HG03565 (cell line): ENCODE measurements around the gene ATP6V0D1.
"Not testable (repeated sequence)": the region's sequence is repeated elsewhere in the genome, so short reads cannot be mapped to it uniquely, and the experiment has no call there.

Experiments used
- ATAC-seq: cut with Tn5 transposase; IDR thresholded peaks from one replicate; pipeline ENCODE4 v1.9.1; 2021; ENCODE audit warnings: mild to moderate bottlenecking, moderate library complexity; ENCODE audit not compliant: unreplicated experiment

Gene ATP6V0D1

GRCh38 chr16:67429799-67430503, 51.0 kb downstream of the ATP6V0D1 start:
- no peak for ATAC-seq

- no peak for ATAC-seq
Measured at GRCh38 chr16:67429053-67429798, 51.7 kb downstream of the ATP6V0D1 start.

GRCh38 chr16:67428146-67428731, 52.7 kb downstream of the ATP6V0D1 start:
- no peak for ATAC-seq

GRCh38 chr16:67426950-67427349, 54.0 kb downstream of the ATP6V0D1 start:
- no peak for ATAC-seq

GRCh38 chr16:67426022-67426421, 54.9 kb downstream of the ATP6V0D1 start:
- ATAC-seq, result no peak

- no peak for ATAC-seq
Measured at GRCh38 chr16:67425580-67425979, 55.4 kb downstream of the ATP6V0D1 start.

GRCh38 chr16:67425061-67425460, 55.9 kb downstream of the ATP6V0D1 start:
- no peak for ATAC-seq

GRCh38 chr16:67424261-67424615, 56.7 kb downstream of the ATP6V0D1 start:
- ATAC-seq, result no peak

GRCh38 chr16:67423611-67424260, 57.2 kb downstream of the ATP6V0D1 start:
- ATAC-seq, result no peak

- ATAC-seq, result no peak
Measured at GRCh38 chr16:67423015-67423414, 57.9 kb downstream of the ATP6V0D1 start.

GRCh38 chr16:67421030-67421429, 59.9 kb downstream of the ATP6V0D1 start:
- ATAC-seq, result no peak

- no peak for ATAC-seq
Measured at GRCh38 chr16:67419931-67420330, 61.0 kb downstream of the ATP6V0D1 start.

- ATAC-seq, result no peak
Measured at GRCh38 chr16:67419502-67419901, 61.5 kb downstream of the ATP6V0D1 start.

- no peak for ATAC-seq
Measured at GRCh38 chr16:67417333-67418061, 63.5 kb downstream of the ATP6V0D1 start.

GRCh38 chr16:67415872-67416793, 64.8 kb downstream of the ATP6V0D1 start, which contains the start of gene ZDHHC1:
TSS of gene ZDHHC1 (minus strand) at chr16:67416477. CDS start at chr16:67407775, 8,702 bp downstream.
- no peak for ATAC-seq

GRCh38 chr16:67415421-67415820, 65.5 kb downstream of the ATP6V0D1 start:
- ATAC-seq, result not testable (repeated sequence)

- ATAC-seq, result no peak
Measured at GRCh38 chr16:67413978-67414911, 66.7 kb downstream of the ATP6V0D1 start.

- ATAC-seq, result no peak
Measured at GRCh38 chr16:67412294-67412693, 68.7 kb downstream of the ATP6V0D1 start.

- ATAC-seq, result no peak
Measured at GRCh38 chr16:67411339-67411738, 69.6 kb downstream of the ATP6V0D1 start.
